ENCODE results near the gene WAPL. TPM values are rescaled to one million over a fixed set of nuclear protein-coding genes. Genes with fewer than 3 reads are reported as not detected.
A peak's percentile ranks its signal among the peaks of the same experiment; 100 is the strongest.

WAPL gene
- total RNA-seq, 1 donor from 2014 or later: 43.2 TPM

GRCh38 chr10:86436963-86437362, 84.6 kb downstream of the WAPL start:
- Histone ChIP-seq H3K27me3 (ENCODE audit: insufficient read depth, low read length) (no peaks in the 10 kb centered on the region), H3K4me3 (ENCODE audit: insufficient read depth, low read depth, low read length) (no peak overlapping the region), H3K9me3 (ENCODE audit: insufficient read depth, low read depth, low read length) (no peaks in the 10 kb centered on the region), H4K20me1 (ENCODE audit: insufficient read depth, low read length) (no peaks in the 10 kb centered on the region), H3K79me2 (ENCODE audit: insufficient read depth, low read length) (peaks cover 10% of the 10 kb centered on the region), H2AFZ (ENCODE audit: low read depth, low read length) (no peak overlapping the region), H3K4me1 (ENCODE audit: insufficient read depth, low read length) (peaks cover 25% of the 10 kb centered on the region), H3K9ac (ENCODE audit: low read length) (no peak overlapping the region), H3K36me3 (ENCODE audit: insufficient read depth, low read length) (peaks cover 28% of the 10 kb centered on the region), H3K27ac (ENCODE audit: low read depth, low read length) (no peak overlapping the region), H3K4me2 (ENCODE audit: low read length) (no peak overlapping the region)
- Mint-ChIP-seq H3K27ac (ENCODE audit: unreplicated experiment) (no peak overlapping the region), H3K27me3 (ENCODE audit: low read depth, unreplicated experiment) (no peaks in the 10 kb centered on the region), H3K4me3 (ENCODE audit: unreplicated experiment) (no peak overlapping the region), H3K4me1 (ENCODE audit: low read depth, unreplicated experiment) (peaks cover 43% of the 10 kb centered on the region), H3K36me3 (ENCODE audit: low read depth, unreplicated experiment) (peaks cover 23% of the 10 kb centered on the region), H3K9me3 (ENCODE audit: unreplicated experiment) (no peaks in the 10 kb centered on the region)
- no peak for DNase-seq (ENCODE audit: low read depth)
- no peak for FAIRE-seq
- no peak for TF ChIP-seq CTCF (IDR thresholded peaks at IDR 0.05; ENCODE audit: insufficient read depth, low read depth, low read length)
- TF ChIP-seq EZH2 (IDR thresholded peaks at IDR 0.05; ENCODE audit: insufficient read depth, low read length): no peak

GRCh38 chr10:86434656-86435055, 86.9 kb downstream of the WAPL start:
- H3K27me3 Mint-ChIP-seq (ENCODE audit: low read depth, unreplicated experiment): no peaks in the 10 kb centered on the region
- Histone ChIP-seq H3K79me2 (ENCODE audit: insufficient read depth, low read length) (peaks cover 4% of the 10 kb centered on the region), H3K27ac (ENCODE audit: low read depth, low read length) (no peak overlapping the region), H3K4me2 (ENCODE audit: low read length) (no peak overlapping the region), H3K4me3 (ENCODE audit: insufficient read depth, low read depth, low read length) (no peak overlapping the region), H3K27me3 (ENCODE audit: insufficient read depth, low read length) (no peaks in the 10 kb centered on the region), H2AFZ (ENCODE audit: low read depth, low read length) (no peak overlapping the region), H3K9ac (ENCODE audit: low read length) (no peak overlapping the region), H3K9me3 (ENCODE audit: insufficient read depth, low read depth, low read length) (no peaks in the 10 kb centered on the region), H3K4me1 (ENCODE audit: insufficient read depth, low read length) (peaks cover 6% of the 10 kb centered on the region), H4K20me1 (ENCODE audit: insufficient read depth, low read length) (no peaks in the 10 kb centered on the region), H3K36me3 (ENCODE audit: insufficient read depth, low read length) (peaks cover 26% of the 10 kb centered on the region)
- H3K4me3 Mint-ChIP-seq (ENCODE audit: unreplicated experiment): no peak overlapping the region
- H3K9me3 Mint-ChIP-seq (ENCODE audit: unreplicated experiment): no peaks in the 10 kb centered on the region
- H3K27ac Mint-ChIP-seq (ENCODE audit: unreplicated experiment): peak overlapping the region; percentile 6
- TF ChIP-seq CTCF (IDR thresholded peaks at IDR 0.05; ENCODE audit: insufficient read depth, low read depth, low read length) (no peak), EZH2 (IDR thresholded peaks at IDR 0.05; ENCODE audit: insufficient read depth, low read length) (no peak)
- FAIRE-seq (no peak), DNase-seq (ENCODE audit: low read depth) (no peak)
- peaks cover 24% of the 10 kb centered on the region for H3K4me1 Mint-ChIP-seq (ENCODE audit: low read depth, unreplicated experiment)
- peaks cover 9% of the 10 kb centered on the region for H3K36me3 Mint-ChIP-seq (ENCODE audit: low read depth, unreplicated experiment)

GRCh38 chr10:86423739-86424138, 97.9 kb downstream of the WAPL start:
- Histone ChIP-seq H3K79me2 (ENCODE audit: insufficient read depth, low read length) (no peaks in the 10 kb centered on the region), H3K27me3 (ENCODE audit: insufficient read depth, low read length) (no peaks in the 10 kb centered on the region), H3K4me3 (ENCODE audit: insufficient read depth, low read depth, low read length) (no peak overlapping the region), H3K9ac (ENCODE audit: low read length) (no peak overlapping the region), H4K20me1 (ENCODE audit: insufficient read depth, low read length) (no peaks in the 10 kb centered on the region), H3K4me2 (ENCODE audit: low read length) (no peak overlapping the region), H3K27ac (ENCODE audit: low read depth, low read length) (no peak overlapping the region), H3K9me3 (ENCODE audit: insufficient read depth, low read depth, low read length) (no peaks in the 10 kb centered on the region), H3K4me1 (ENCODE audit: insufficient read depth, low read length) (no peaks in the 10 kb centered on the region), H2AFZ (ENCODE audit: low read depth, low read length) (no peak overlapping the region), H3K36me3 (ENCODE audit: insufficient read depth, low read length) (no peaks in the 10 kb centered on the region)
- H3K36me3 Mint-ChIP-seq (ENCODE audit: low read depth, unreplicated experiment): peaks cover 2% of the 10 kb centered on the region
- no peaks in the 10 kb centered on the region for H3K9me3 Mint-ChIP-seq (ENCODE audit: unreplicated experiment)
- H3K27me3 Mint-ChIP-seq (ENCODE audit: low read depth, unreplicated experiment): no peaks in the 10 kb centered on the region
- TF ChIP-seq EZH2 (IDR thresholded peaks at IDR 0.05; ENCODE audit: insufficient read depth, low read length) (no peak), CTCF (IDR thresholded peaks at IDR 0.05; ENCODE audit: insufficient read depth, low read depth, low read length) (no peak)
- DNase-seq (ENCODE audit: low read depth): no peak
- no peaks in the 10 kb centered on the region for H3K4me1 Mint-ChIP-seq (ENCODE audit: low read depth, unreplicated experiment)
- no peak overlapping the region for H3K4me3 Mint-ChIP-seq (ENCODE audit: unreplicated experiment)
- no peak for FAIRE-seq
- H3K27ac Mint-ChIP-seq (ENCODE audit: unreplicated experiment): no peak overlapping the region
